H9 (cell line): ENCODE results near the gene CDK5R2. TPM values are rescaled to one million over a fixed set of nuclear protein-coding genes. Genes with fewer than 3 reads are reported as not detected.

ENCODE experiments used
- DNase-seq: peaks from one replicate; pipeline ENCODE4 v3.0.0-alpha.2; 2017
- H2AFZ ChIP-seq: one replicate; pipeline ENCODE4 v1.6.1; 2013; ENCODE audit warnings: mild to moderate bottlenecking, low read length, control low read depth, moderate library complexity
- H2AK5ac ChIP-seq: 2 replicates; pipeline ENCODE4 v1.6.1; 2013; ENCODE audit warnings: low read length, control low read depth, mixed read lengths; ENCODE audit not compliant: insufficient read length
- H2BK120ac ChIP-seq: one replicate; pipeline ENCODE4 v1.6.1; 2013; ENCODE audit warnings: low read depth, mild to moderate bottlenecking, low read length, control low read depth, inconsistent platforms; ENCODE audit not compliant: poor library complexity, severe bottlenecking
- H2BK12ac ChIP-seq: 2 replicates; pipeline ENCODE4 v1.6.1; 2013; ENCODE audit warnings: low read length, control low read depth, mixed read lengths, low read depth; ENCODE audit not compliant: insufficient read length
- H2BK15ac ChIP-seq: 2 replicates; pipeline ENCODE4 v1.6.1; 2013; ENCODE audit warnings: low read depth, low read length, control low read depth
- H2BK20ac ChIP-seq: one replicate; pipeline ENCODE4 v1.6.1; 2013; ENCODE audit warnings: low read depth, mild to moderate bottlenecking, low read length, control low read depth, inconsistent platforms; ENCODE audit not compliant: poor library complexity, severe bottlenecking
- H2BK5ac ChIP-seq: 2 replicates; pipeline ENCODE4 v1.6.1; 2013; ENCODE audit warnings: low read length, control low read depth, mixed read lengths; ENCODE audit not compliant: insufficient read length
- H3K14ac ChIP-seq: 2 replicates; pipeline ENCODE4 v1.6.1; 2013; ENCODE audit warnings: low read length, control low read depth; ENCODE audit not compliant: insufficient read depth
- H3K18ac ChIP-seq: 2 replicates; pipeline ENCODE4 v1.6.1; 2013; ENCODE audit warnings: low read depth, mild to moderate bottlenecking, mixed read lengths, low read length, control low read depth; ENCODE audit not compliant: insufficient read length
- H3K23ac ChIP-seq: 2 replicates; pipeline ENCODE4 v1.6.1; 2013; ENCODE audit warnings: low read length, control low read depth, mixed read lengths, low read depth; ENCODE audit not compliant: insufficient read length
- H3K23me2 ChIP-seq: 2 replicates; pipeline ENCODE4 v1.6.1; 2013; ENCODE audit warnings: low read depth, mild to moderate bottlenecking, mixed read lengths, low read length, control low read depth; ENCODE audit not compliant: insufficient read length, poor library complexity, severe bottlenecking
- H3K27ac ChIP-seq: 2 replicates; pipeline ENCODE4 v1.5.1; 2013; ENCODE audit warnings: low read length, control low read depth, mixed read lengths, low read depth; ENCODE audit not compliant: insufficient read length
- H3K27me3 ChIP-seq: 2 replicates; pipeline ENCODE4 v1.6.1; 2013; ENCODE audit warnings: low read length, control low read depth, inconsistent platforms; ENCODE audit not compliant: insufficient read depth
- H3K4ac ChIP-seq: 2 replicates; pipeline ENCODE4 v1.6.1; 2013; ENCODE audit warnings: low read depth, mild to moderate bottlenecking, control low read depth, inconsistent platforms, low read length, moderate library complexity
- H3K4me1 ChIP-seq: 2 replicates; pipeline ENCODE4 v1.6.1; 2013; ENCODE audit warnings: low read length, control low read depth, inconsistent platforms; ENCODE audit not compliant: insufficient read depth
- H3K4me2 ChIP-seq: 2 replicates; pipeline ENCODE4 v1.6.1; 2013; ENCODE audit warnings: low read length, control low read depth, mixed read lengths; ENCODE audit not compliant: insufficient read length, insufficient read depth
- H3K56ac ChIP-seq: 2 replicates; pipeline ENCODE4 v1.6.1; 2013; ENCODE audit warnings: low read depth, mild to moderate bottlenecking, mixed read lengths, low read length, control low read depth; ENCODE audit not compliant: insufficient read length
- H3K79me1 ChIP-seq: 2 replicates; pipeline ENCODE4 v1.6.1; 2013; ENCODE audit warnings: low read depth, mild to moderate bottlenecking, moderate library complexity, low read length, control low read depth, inconsistent platforms; ENCODE audit not compliant: insufficient read depth, poor library complexity, severe bottlenecking
- H3K79me2 ChIP-seq: 2 replicates; pipeline ENCODE4 v1.6.1; 2013; ENCODE audit warnings: low read length, control low read depth, inconsistent platforms; ENCODE audit not compliant: insufficient read depth
- H3K9ac ChIP-seq: 2 replicates; pipeline ENCODE4 v1.6.1; 2013; ENCODE audit warnings: low read length, control low read depth, mixed read lengths; ENCODE audit not compliant: insufficient read length; ENCODE audit errors: extremely low read depth
- H3K9me3 ChIP-seq: one replicate; pipeline ENCODE4 v1.6.1; 2013; ENCODE audit warnings: low read depth, low read length, inconsistent platforms; ENCODE audit not compliant: control insufficient read depth
- H3T11ph ChIP-seq: one replicate; pipeline ENCODE4 v1.6.1; 2013; ENCODE audit warnings: mild to moderate bottlenecking, low read length, control low read depth, inconsistent platforms
- H4K20me1 ChIP-seq: one replicate; pipeline ENCODE4 v1.6.1; 2013; ENCODE audit not compliant: control insufficient read depth, insufficient read length, insufficient read depth
- H4K5ac ChIP-seq: 2 replicates; pipeline ENCODE4 v1.6.1; 2013; ENCODE audit warnings: low read depth, mild to moderate bottlenecking, mixed read lengths, low read length, control low read depth; ENCODE audit not compliant: insufficient read length
- H4K8ac ChIP-seq: replicated peaks from 2 replicates; pipeline ENCODE4 v1.6.1; 2013; ENCODE audit warnings: low read length, control low read depth, mixed read lengths, low read depth; ENCODE audit not compliant: insufficient read length
- H4K91ac ChIP-seq: 2 replicates; pipeline ENCODE4 v1.6.1; 2013; ENCODE audit warnings: low read depth, mild to moderate bottlenecking, moderate library complexity, mixed read lengths, low read length, control low read depth; ENCODE audit not compliant: insufficient read length
- H3K27ac Mint-ChIP-seq, 3 experiments: 2 replicates in 2 of 3; 3 replicates in 1 of 3; pipeline ENCODE4 v1.8.0; 2020 to 2021; ENCODE audit warnings: mixed read lengths in 3 of 3, mild to moderate bottlenecking in 1 of 3, moderate library complexity in 1 of 3
- H3K27me3 Mint-ChIP-seq: 2 replicates; pipeline ENCODE4 v1.8.0; 2021; ENCODE audit warnings: low read depth, mild to moderate bottlenecking, moderate library complexity, mixed read lengths
- H3K36me3 Mint-ChIP-seq, 3 experiments: 2 replicates in 2 of 3; 3 replicates in 1 of 3; pipeline ENCODE4 v1.8.0; 2020 to 2021; ENCODE audit warnings: low read depth in 3 of 3, mixed read lengths in 3 of 3; ENCODE audit not compliant: insufficient read depth in 1 of 3
- H3K4me1 Mint-ChIP-seq, 2 experiments: 2 replicates each; pipeline ENCODE4 v1.8.0; 2020; ENCODE audit warnings: mixed read lengths in 2 of 2
- H3K4me3 Mint-ChIP-seq, 2 experiments: 2 replicates in 1 of 2; 3 replicates in 1 of 2; pipeline ENCODE4 v1.8.0; 2020 to 2021; ENCODE audit warnings: mild to moderate bottlenecking in 2 of 2, mixed read lengths in 2 of 2, moderate library complexity in 1 of 2
- H3K9me3 Mint-ChIP-seq, 2 experiments: 2 replicates in 1 of 2; 3 replicates in 1 of 2; pipeline ENCODE4 v1.8.0; 2020; ENCODE audit warnings: mild to moderate bottlenecking in 2 of 2, mixed read lengths in 2 of 2, moderate library complexity in 1 of 2
- WGBS: extraction: QIAGEN DNeasy Blood & Tissue Kit; methylation state at CpG from one replicate; pipeline ENCODE4 v1.1.7; 2013; ENCODE audit warnings: missing lambda C conversion rate, low lambda C conversion rate, mixed read lengths; ENCODE audit not compliant: insufficient read length; ENCODE audit errors: extremely low coverage; 5-methylcytosine and 5-hydroxymethylcytosine counted together
- total RNA-seq: library from RNA; stranded (reverse); gene quantifications from 2 replicates; pipeline ENCODE4 v1.2.1, GENCODE V29; 2021
- TF ChIP-seq, protein P1 (sequence below): fragments of 200-600 bp; sonication (generic); conservative IDR thresholded peaks from 3 replicates; pipeline ENCODE4 v1.8.0; 2021; ENCODE audit warnings: antibody characterized with exemption, mild to moderate bottlenecking

The CDK5R2 gene
- total RNA-seq, 1 experiment from 2014 or later = 0.26 TPM

DNA sequence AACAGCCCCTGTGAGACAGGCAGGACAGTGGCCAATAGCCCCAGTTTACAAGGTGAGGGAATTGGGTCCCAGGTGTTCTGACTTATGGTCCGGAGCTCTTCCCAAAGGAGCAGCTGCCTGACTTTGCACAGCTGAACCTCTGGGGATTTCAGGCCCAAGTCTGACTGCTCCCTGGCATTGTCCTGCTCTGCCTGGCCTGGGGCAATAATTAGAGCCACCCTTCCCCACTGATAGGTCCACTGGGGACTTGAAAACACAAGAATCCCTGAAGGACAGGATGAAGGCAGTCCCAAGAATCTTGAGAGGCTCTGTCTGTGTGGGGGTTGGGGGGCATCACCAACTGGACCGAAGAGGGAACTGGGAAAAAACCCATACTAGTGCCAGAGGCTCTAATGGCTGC lies 29.2 kb downstream of the CDK5R2 start:
- H3K27ac Mint-ChIP-seq = no peak overlapping the region
- Histone ChIP-seq H4K91ac (no peak overlapping the region), H3K4ac (no peak overlapping the region), H2BK20ac (no peak overlapping the region), H3K9me3 (no peaks in the 10 kb centered on the region), H3K56ac (no peak overlapping the region), H2BK12ac (no peak overlapping the region), H3K4me1 (no peaks in the 10 kb centered on the region), H3K14ac (no peak overlapping the region), H4K5ac (no peak overlapping the region), H3K27ac (no peak overlapping the region), H3K27me3 (peaks cover 93% of the 10 kb centered on the region), H3K79me2 (no peaks in the 10 kb centered on the region), H3K18ac (no peak overlapping the region), H3K9ac (no peak overlapping the region), H3K23ac (no peak overlapping the region), H4K8ac (no peak overlapping the region), H3K4me2 (no peak overlapping the region), H2BK5ac (no peak overlapping the region), H2AK5ac (no peak overlapping the region), H4K20me1 (no peaks in the 10 kb centered on the region), H2BK120ac (no peak overlapping the region), H3K79me1 (no peaks in the 10 kb centered on the region), H3K23me2 (peaks cover 4% of the 10 kb centered on the region), H3T11ph (no peak overlapping the region), H2AFZ (no peak overlapping the region), H2BK15ac (no peak overlapping the region)
- TF ChIP-seq, protein P1, sequence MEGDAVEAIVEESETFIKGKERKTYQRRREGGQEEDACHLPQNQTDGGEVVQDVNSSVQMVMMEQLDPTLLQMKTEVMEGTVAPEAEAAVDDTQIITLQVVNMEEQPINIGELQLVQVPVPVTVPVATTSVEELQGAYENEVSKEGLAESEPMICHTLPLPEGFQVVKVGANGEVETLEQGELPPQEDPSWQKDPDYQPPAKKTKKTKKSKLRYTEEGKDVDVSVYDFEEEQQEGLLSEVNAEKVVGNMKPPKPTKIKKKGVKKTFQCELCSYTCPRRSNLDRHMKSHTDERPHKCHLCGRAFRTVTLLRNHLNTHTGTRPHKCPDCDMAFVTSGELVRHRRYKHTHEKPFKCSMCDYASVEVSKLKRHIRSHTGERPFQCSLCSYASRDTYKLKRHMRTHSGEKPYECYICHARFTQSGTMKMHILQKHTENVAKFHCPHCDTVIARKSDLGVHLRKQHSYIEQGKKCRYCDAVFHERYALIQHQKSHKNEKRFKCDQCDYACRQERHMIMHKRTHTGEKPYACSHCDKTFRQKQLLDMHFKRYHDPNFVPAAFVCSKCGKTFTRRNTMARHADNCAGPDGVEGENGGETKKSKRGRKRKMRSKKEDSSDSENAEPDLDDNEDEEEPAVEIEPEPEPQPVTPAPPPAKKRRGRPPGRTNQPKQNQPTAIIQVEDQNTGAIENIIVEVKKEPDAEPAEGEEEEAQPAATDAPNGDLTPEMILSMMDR = no peak
- DNase-seq = no peak
- WGBS = no CpG with 5 or more reads among the region's 2 CpGs
- peaks cover 0 to 3% (median 0%) of the 10 kb centered on the region in 3 experiments; a peak in 1 of 7 replicates for H3K36me3 Mint-ChIP-seq
- peaks cover 4 to 19% of the 10 kb centered on the region in 2 experiments for H3K4me1 Mint-ChIP-seq
- H3K27me3 Mint-ChIP-seq = peaks cover 99% of the 10 kb centered on the region
- H3K4me3 Mint-ChIP-seq = no peak overlapping the region
- H3K9me3 Mint-ChIP-seq = peaks cover 0 to 2% of the 10 kb centered on the region in 2 experiments; a peak in 2 of 5 replicates
